IMR-90 (cell line): Measurements from ENCODE around the gene SPATA32. TPM values are rescaled to one million over a fixed set of nuclear protein-coding genes. Genes with fewer than 3 reads are reported as not detected.

Experiments
- ATAC-seq: fragments of 200-7000 bp; cut with Tn5 transposase; 2 replicates; pipeline ENCODE4 v1.9.1; 2020; ENCODE audit warnings: low read depth, mild to moderate bottlenecking, moderate library complexity
- BruUV-seq: library from RNA; stranded (reverse); fragments of 400-500 nt; replicated peaks from 2 replicates; lab custom pipeline; 2021; lab: Mats Ljungman, UMichigan
- CTCF ChIA-PET: fragments of 300-600 bp; formaldehyde crosslinking; extraction: SDS; loops from one replicate; lab custom pipeline; 2021; ENCODE audit warnings: antibody characterized with exemption; lab: Yijun Ruan, JAX
- POLR2A ChIA-PET: fragments of 300-600 bp; sonication (Branson Sonifier 250); formaldehyde crosslinking; loops from one replicate; lab custom pipeline; 2022; ENCODE audit warnings: antibody characterized with exemption; ENCODE audit not compliant: unreplicated experiment; lab: Charles Lee
- DNase-seq: peaks from one replicate; pipeline ENCODE4 v3.0.0; 2013
- H2AFZ ChIP-seq: replicated peaks from 2 replicates; pipeline ENCODE3; 2013; ENCODE audit warnings: low read length, mild to moderate bottlenecking; ENCODE audit not compliant: poor library complexity
- H2AK5ac ChIP-seq: 2 replicates; pipeline ENCODE4 v1.6.1; 2013; ENCODE audit warnings: low read depth, low read length, inconsistent platforms
- H2AK9ac ChIP-seq: replicated peaks from 2 replicates; pipeline ENCODE3; 2013; ENCODE audit warnings: mild to moderate bottlenecking, low read depth, low read length, moderate library complexity; ENCODE audit not compliant: poor library complexity
- H2BK120ac ChIP-seq: 2 replicates; pipeline ENCODE4 v1.6.1; 2013; ENCODE audit warnings: low read depth, low read length, inconsistent platforms
- H2BK15ac ChIP-seq: 3 replicates; pipeline ENCODE4 v1.6.1; 2013; ENCODE audit warnings: low read depth, low read length, inconsistent platforms
- H2BK20ac ChIP-seq: 2 replicates; pipeline ENCODE4 v1.6.1; 2013; ENCODE audit warnings: low read depth, mild to moderate bottlenecking, inconsistent platforms, low read length, moderate library complexity
- H2BK5ac ChIP-seq: 2 replicates; pipeline ENCODE4 v1.6.1; 2013; ENCODE audit warnings: mild to moderate bottlenecking, low read depth, low read length, inconsistent platforms; ENCODE audit not compliant: poor library complexity, severe bottlenecking
- H3K14ac ChIP-seq: replicated peaks from 2 replicates; pipeline ENCODE4 v1.6.1; 2013; ENCODE audit warnings: low read depth, low read length, inconsistent platforms
- H3K18ac ChIP-seq: 2 replicates; pipeline ENCODE4 v1.6.1; 2013; ENCODE audit warnings: low read depth, low read length, control low read depth
- H3K23ac ChIP-seq: 2 replicates; pipeline ENCODE4 v1.6.1; 2013; ENCODE audit warnings: low read depth, low read length, inconsistent platforms
- H3K27ac ChIP-seq: 2 replicates; pipeline ENCODE4 v1.5.1; 2013; ENCODE audit warnings: mild to moderate bottlenecking, control low read depth, low read length; ENCODE audit not compliant: insufficient read depth
- H3K27me3 ChIP-seq: 2 replicates; pipeline ENCODE4 v1.6.1; 2013; ENCODE audit warnings: low read length; ENCODE audit not compliant: control insufficient read depth, insufficient read depth
- H3K36me3 ChIP-seq: 2 replicates; pipeline ENCODE4 v1.6.1; 2013; ENCODE audit warnings: low read length, mixed read lengths; ENCODE audit not compliant: control insufficient read depth, insufficient read depth
- H3K4ac ChIP-seq: 2 replicates; pipeline ENCODE4 v1.6.1; 2013; ENCODE audit warnings: low read depth, low read length, inconsistent platforms
- H3K4me1 ChIP-seq: 2 replicates; pipeline ENCODE4 v1.6.1; 2013; ENCODE audit warnings: low read length, mixed read lengths; ENCODE audit not compliant: control insufficient read depth, insufficient read depth
- H3K4me2 ChIP-seq: 2 replicates; pipeline ENCODE4 v1.6.1; 2013; ENCODE audit warnings: low read depth, mild to moderate bottlenecking, control low read depth, low read length, moderate library complexity
- H3K4me3 ChIP-seq: 2 replicates; pipeline ENCODE4 v1.5.1; 2013; ENCODE audit warnings: low read depth, mild to moderate bottlenecking, control low read depth, low read length, moderate library complexity; ENCODE audit not compliant: insufficient read depth
- H3K56ac ChIP-seq: 2 replicates; pipeline ENCODE4 v1.6.1; 2013; ENCODE audit warnings: low read length, inconsistent platforms; ENCODE audit not compliant: insufficient read depth; ENCODE audit errors: extremely low read depth
- H3K79me1 ChIP-seq, 2 experiments: 2 replicates each; pipeline ENCODE4 v1.6.1; 2013; ENCODE audit warnings: low read length in 2 of 2, inconsistent platforms in 1 of 2, low read depth in 1 of 2
- H3K9ac ChIP-seq: 2 replicates; pipeline ENCODE4 v1.6.1; 2013; ENCODE audit warnings: low read depth, low read length, control low read depth
- H3K9me1 ChIP-seq: 2 replicates; pipeline ENCODE4 v1.6.1; 2013; ENCODE audit warnings: low read length, inconsistent platforms; ENCODE audit not compliant: insufficient read depth
- H3K9me3 ChIP-seq: 2 replicates; pipeline ENCODE4 v1.6.1; 2013; ENCODE audit warnings: low read length; ENCODE audit not compliant: control insufficient read depth, insufficient read depth
- H4K20me1 ChIP-seq: 2 replicates; pipeline ENCODE4 v1.6.1; 2013; ENCODE audit warnings: low read length, inconsistent platforms; ENCODE audit not compliant: insufficient read depth
- H4K5ac ChIP-seq: 2 replicates; pipeline ENCODE4 v1.6.1; 2013; ENCODE audit warnings: mild to moderate bottlenecking, low read depth, low read length, control low read depth
- H4K8ac ChIP-seq, 2 experiments: 2 replicates each; pipeline ENCODE4 v1.6.1; 2013; ENCODE audit warnings: low read depth in 2 of 2, low read length in 2 of 2, control low read depth in 1 of 2, inconsistent platforms in 1 of 2
- H4K91ac ChIP-seq: 2 replicates; pipeline ENCODE4 v1.6.1; 2013; ENCODE audit warnings: low read depth, low read length, inconsistent platforms; ENCODE audit not compliant: insufficient read depth
- CHD1 ChIP-seq: IDR thresholded peaks from 2 replicates; pipeline ENCODE4 v1.6.1; 2012; ENCODE audit warnings: low read depth, low read length, improper control_type of control experiment
- FOS ChIP-seq: fragments of 150-350 bp; IDR thresholded peaks from 2 replicates; pipeline ENCODE4 v1.6.1; 2016; ENCODE audit warnings: low read depth, low read length
- POLR2A ChIP-seq: IDR thresholded peaks from 2 replicates; pipeline ENCODE4 v1.6.1; 2012; ENCODE audit warnings: mild to moderate bottlenecking, low read depth, low read length
- RCOR1 ChIP-seq: IDR thresholded peaks from 2 replicates; pipeline ENCODE4 v1.6.1; 2012; ENCODE audit warnings: mild to moderate bottlenecking, low read length, improper control_type of control experiment; ENCODE audit not compliant: insufficient replicate concordance
- SMC3 ChIP-seq: fragments of 150-350 bp; IDR thresholded peaks from 2 replicates; pipeline ENCODE4 v1.6.1; 2016; ENCODE audit warnings: low read depth, mild to moderate bottlenecking, antibody characterized with exemption, low read length, moderate library complexity
- WGBS, 2 experiments: methylation state at CpG; one replicate each; pipeline versions ENCODE4 v1.1.5 to v1.1.7; 2013; ENCODE audit warnings: missing lambda C conversion rate in 2 of 2; ENCODE audit not compliant: insufficient read length in 1 of 2; ENCODE audit errors: extremely low coverage in 2 of 2; 5-methylcytosine and 5-hydroxymethylcytosine counted together
- dilution Hi-C: fragments of 300-500 bp; cut with HindIII; formaldehyde crosslinking; loops from one replicate; pipeline ENCODE4 v1.14.3; 2018; ENCODE audit warnings: low sequenced_read_pairs; ENCODE audit not compliant: unreplicated experiment
- in situ Hi-C: fragments of 300-500 bp; cut with MboI; formaldehyde crosslinking; loops from 3 replicates; pipeline ENCODE4 v1.14.3; 2019; ENCODE audit warnings: low sequenced_read_pairs, inconsistent platforms, mixed read lengths
- intact Hi-C: fragments of 100-400 bp; cut with micrococcal nuclease; formaldehyde crosslinking; loops from 2 replicates; pipeline ENCODE4 v1.10.0; 2022
- polyA plus RNA-seq, 3 experiments: library from polyadenylated mRNA; depleted of rRNA; stranded (reverse); fragments of >200 nt; gene quantifications; 2 replicates each; pipeline ENCODE4 v1.2.3, GENCODE V29; 2012; ENCODE audit warnings: low replicate concordance in 1 of 3
- total RNA-seq: library from RNA; depleted of rRNA; stranded (reverse); fragments of >200 nt; gene quantifications from 2 replicates; pipeline ENCODE4 v1.2.3, GENCODE V29; 2012
- TF ChIP-seq, protein P1 (sequence below): fragments of 150-350 bp; IDR thresholded peaks from 2 replicates; pipeline ENCODE4 v1.6.1; 2017; ENCODE audit warnings: mild to moderate bottlenecking, antibody characterized with exemption, low read length, low read depth

The SPATA32 gene
- total and polyA plus RNA-seq, 2 of the 4 experiments (the other 2 are of a cell fraction), result 0.18 TPM; not detected in 1

GRCh38 chr17:45238155-45238774 is 23.6 kb downstream of the SPATA32 start:
- Histone ChIP-seq H3K23ac (no peak overlapping the region), H4K91ac (no peak overlapping the region), H3K14ac (no peak overlapping the region), H3K27ac (no peak overlapping the region), H3K9me1 (0 out of 2 replicates have a peak, but pooled peaks cover 2% of the 10 kb centered on the region), H3K9ac (no peak overlapping the region), H3K4ac (no peak overlapping the region), H3K9me3 (no peaks in the 10 kb centered on the region), H2BK5ac (no peak overlapping the region), H3K79me1 (no peaks in the 10 kb centered on the region), H3K18ac (no peak overlapping the region), H3K27me3 (peaks cover 4% of the 10 kb centered on the region; the same call in 1 of the 2 replicates), H2AK9ac (no peak overlapping the region), H3K4me1 (peaks cover 4% of the 10 kb centered on the region; the same call in 1 of the 2 replicates), H4K8ac (no peak overlapping the region), H4K20me1 (no peaks in the 10 kb centered on the region), H4K5ac (no peak overlapping the region), H2AK5ac (no peak overlapping the region), H3K4me2 (no peak overlapping the region), H3K56ac (no peak overlapping the region), H2AFZ (peak overlapping the region; percentile 10), H2BK15ac (no peak overlapping the region), H3K4me3 (no peak overlapping the region), H2BK120ac (no peak overlapping the region), H3K36me3 (peaks cover 6% of the 10 kb centered on the region; the same call in 1 of the 2 replicates), H2BK20ac (no peak overlapping the region)
- ATAC-seq (no peak), DNase-seq (no peak)
- ChIA-PET CTCF (interaction anchor here (1.8 kb wide), 1 partner anchor 103 kb away, joined by 5 read pairs; the partner anchor contains the start of gene ACBD4), POLR2A (no interaction called here)
- dilution Hi-C loops, result no loop called here
- WGBS, 2 experiments, result 96% methylated on average over 4 of the region's 7 CpGs; no CpG with 5 or more reads in 1 of the 2 experiments
- TF ChIP-seq FOS (no peak), RCOR1 (no peak), SMC3 (no peak), CHD1 (no peak), POLR2A (no peak)
- TF ChIP-seq, protein P1, sequence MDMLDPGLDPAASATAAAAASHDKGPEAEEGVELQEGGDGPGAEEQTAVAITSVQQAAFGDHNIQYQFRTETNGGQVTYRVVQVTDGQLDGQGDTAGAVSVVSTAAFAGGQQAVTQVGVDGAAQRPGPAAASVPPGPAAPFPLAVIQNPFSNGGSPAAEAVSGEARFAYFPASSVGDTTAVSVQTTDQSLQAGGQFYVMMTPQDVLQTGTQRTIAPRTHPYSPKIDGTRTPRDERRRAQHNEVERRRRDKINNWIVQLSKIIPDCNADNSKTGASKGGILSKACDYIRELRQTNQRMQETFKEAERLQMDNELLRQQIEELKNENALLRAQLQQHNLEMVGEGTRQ, result no peak
- no TSS peak for BruUV-seq
- in situ Hi-C loops, result no loop called here
- intact Hi-C loops, result no loop called here
